H1 (cell line): Measurements from ENCODE around the gene CFAP53.

Experiments
- BCL11A ChIP-seq, 2 experiments: IDR thresholded peaks; one replicate each; pipeline ENCODE4 v1.6.1; 2011; ENCODE audit warnings: low read depth in 2 of 2, low read length in 2 of 2, mild to moderate bottlenecking in 2 of 2
- CBX5 ChIP-seq: fragments of 300-800, 300-1000 bp; sonication (generic); IDR thresholded peaks from 2 replicates; pipeline ENCODE4 v1.7.1; 2016; ENCODE audit warnings: antibody characterized with exemption, low read length, low read depth
- EZH2 ChIP-seq: fragments of 200-600 bp; sonication (generic); IDR thresholded peaks from 2 replicates; pipeline ENCODE4 v1.7.1; 2012; ENCODE audit warnings: low read depth, mild to moderate bottlenecking, moderate library complexity, low read length, inconsistent platforms; ENCODE audit not compliant: severe bottlenecking
- POLR2A ChIP-seq, 2 experiments: IDR thresholded peaks; 1 replicate in 1 of 2; 2 replicates in 1 of 2; pipeline ENCODE4 v1.6.1; 2011; ENCODE audit warnings: low read depth in 2 of 2, low read length in 2 of 2, mild to moderate bottlenecking in 2 of 2; ENCODE audit errors: control extremely low read depth in 1 of 2
- TAF7 ChIP-seq: optimal IDR thresholded peaks from 2 replicates; pipeline ENCODE3; 2011; ENCODE audit warnings: low read depth, mild to moderate bottlenecking, inconsistent platforms, low read length, moderate library complexity, borderline replicate concordance
- TF ChIP-seq, protein P1 (sequence below), 3 experiments: IDR thresholded peaks; 1 replicate in 2 of 3; 2 replicates in 1 of 3; pipeline versions ENCODE4 v1.5.1 to v1.6.1; 2011; ENCODE audit warnings: low read length in 3 of 3, mild to moderate bottlenecking in 3 of 3, inconsistent platforms in 2 of 3, low read depth in 1 of 3, moderate library complexity in 1 of 3; ENCODE audit not compliant: insufficient read depth in 1 of 3; ENCODE audit errors: control extremely low read depth in 1 of 3

DNA sequence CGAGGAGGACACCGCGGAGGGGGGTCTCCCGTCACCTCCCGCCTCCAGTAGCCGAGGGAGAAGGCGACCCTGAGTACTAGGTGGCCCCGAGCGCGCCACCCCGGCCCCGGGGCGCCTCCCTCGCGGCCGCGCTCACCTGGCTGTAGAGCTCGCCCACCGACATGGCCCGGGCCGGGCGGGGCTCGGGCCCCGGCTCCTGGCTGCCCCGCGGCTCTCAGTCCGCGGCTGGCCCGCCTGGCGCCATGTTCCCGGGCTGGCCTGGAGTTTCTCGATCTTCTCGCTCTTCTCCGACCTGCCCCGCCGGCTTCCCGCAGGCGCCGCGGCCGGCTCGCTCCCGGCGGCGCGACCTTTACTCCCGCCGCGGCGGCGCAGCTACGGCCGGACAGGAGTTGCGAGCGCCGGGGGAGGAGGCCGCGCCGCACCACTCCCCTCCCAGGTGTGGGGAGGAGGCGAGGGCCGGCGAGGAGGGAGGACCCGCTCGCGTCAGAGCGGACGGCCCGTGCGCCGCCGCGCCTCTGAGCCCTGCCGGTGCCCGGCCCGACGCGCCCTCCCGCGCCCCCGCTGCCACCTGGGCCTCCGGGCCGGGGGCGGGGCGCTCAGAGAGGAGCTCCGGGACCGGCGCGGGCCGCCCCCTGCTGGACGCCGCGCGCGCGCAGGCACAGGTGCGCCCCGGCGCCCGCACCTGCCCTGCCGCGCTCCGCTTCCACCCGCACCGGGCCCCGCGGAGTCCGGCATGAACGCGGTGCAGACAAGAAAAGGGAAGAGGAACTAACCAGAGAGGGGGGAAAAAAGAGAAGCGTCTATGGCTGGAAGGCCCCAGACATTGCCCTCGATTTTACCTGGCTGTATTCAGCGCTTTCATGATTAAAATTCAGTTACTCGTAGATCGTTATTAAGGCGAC, 71.4 kb downstream of the CFAP53 start, which contains the start of gene MYO5B:
- TF ChIP-seq CBX5 (no peak), TAF7 (no peak), BCL11A (IDR thresholded peaks at IDR 0.05; ENCODE audit: low read depth in 2 of 2, low read length in 2 of 2) (no peak), EZH2 (peak; percentile 19), POLR2A (IDR thresholded peaks at IDR 0.05; ENCODE audit: control extremely low read depth in 1 of 2, low read depth in 2 of 2, low read length in 2 of 2) (peak in 1 of 2 experiments; percentile 24; a peak in 1 of 3 replicates)
- TF ChIP-seq, protein P1, sequence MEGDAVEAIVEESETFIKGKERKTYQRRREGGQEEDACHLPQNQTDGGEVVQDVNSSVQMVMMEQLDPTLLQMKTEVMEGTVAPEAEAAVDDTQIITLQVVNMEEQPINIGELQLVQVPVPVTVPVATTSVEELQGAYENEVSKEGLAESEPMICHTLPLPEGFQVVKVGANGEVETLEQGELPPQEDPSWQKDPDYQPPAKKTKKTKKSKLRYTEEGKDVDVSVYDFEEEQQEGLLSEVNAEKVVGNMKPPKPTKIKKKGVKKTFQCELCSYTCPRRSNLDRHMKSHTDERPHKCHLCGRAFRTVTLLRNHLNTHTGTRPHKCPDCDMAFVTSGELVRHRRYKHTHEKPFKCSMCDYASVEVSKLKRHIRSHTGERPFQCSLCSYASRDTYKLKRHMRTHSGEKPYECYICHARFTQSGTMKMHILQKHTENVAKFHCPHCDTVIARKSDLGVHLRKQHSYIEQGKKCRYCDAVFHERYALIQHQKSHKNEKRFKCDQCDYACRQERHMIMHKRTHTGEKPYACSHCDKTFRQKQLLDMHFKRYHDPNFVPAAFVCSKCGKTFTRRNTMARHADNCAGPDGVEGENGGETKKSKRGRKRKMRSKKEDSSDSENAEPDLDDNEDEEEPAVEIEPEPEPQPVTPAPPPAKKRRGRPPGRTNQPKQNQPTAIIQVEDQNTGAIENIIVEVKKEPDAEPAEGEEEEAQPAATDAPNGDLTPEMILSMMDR (IDR thresholded peaks at IDR 0.05; ENCODE audit: control extremely low read depth in 1 of 3, insufficient read depth in 1 of 3, low read depth in 1 of 3, low read length in 3 of 3): peak; percentile 65 to 80 (median 78)
